WERI-Rb-1 (cell line): ENCODE data around the gene ANKRD50.

Experiments used
- DNase-seq: peaks from one replicate; pipeline ENCODE4 v3.0.0-alpha.2; 2020
- H3K27ac ChIP-seq: fragments of 250-450 bp; sonication (Bioruptor Pico); 2 replicates; pipeline ENCODE4 v1.5.1; 2020; ENCODE audit warnings: mild to moderate bottlenecking, moderate library complexity
- H3K27me3 ChIP-seq: fragments of 250-450 bp; sonication (Bioruptor Pico); 2 replicates; pipeline ENCODE4 v1.5.1; 2021; ENCODE audit warnings: mild to moderate bottlenecking, low read depth, moderate library complexity; ENCODE audit not compliant: insufficient read depth, severe bottlenecking
- H3K36me3 ChIP-seq: fragments of 250-450 bp; sonication (Bioruptor Pico); 2 replicates; pipeline ENCODE4 v1.5.1; 2020; ENCODE audit warnings: mild to moderate bottlenecking, moderate library complexity
- H3K4me3 ChIP-seq: 2 replicates; pipeline ENCODE4 v1.5.1; 2011; ENCODE audit warnings: low read depth, mild to moderate bottlenecking, control low read depth, low read length
- H3K9me3 ChIP-seq: fragments of 250-450 bp; sonication (Bioruptor Pico); 2 replicates; pipeline ENCODE4 v1.5.1; 2021; ENCODE audit warnings: mild to moderate bottlenecking, moderate library complexity; ENCODE audit not compliant: severe bottlenecking
- CTCF ChIP-seq: IDR thresholded peaks from 2 replicates; pipeline ENCODE4 v1.5.1; 2011; ENCODE audit warnings: low read depth, mild to moderate bottlenecking, control low read depth, inconsistent platforms, low read length

ANKRD50 gene

GRCh38 chr4:124712372-124713184, at the start of gene ANKRD50:
Gene ANKRD50, minus strand, starts transcription at chr4:124712732. Its CDS starts 2,221 bp downstream, at chr4:124710511.
- Histone ChIP-seq H3K9me3 (no peaks in the 10 kb centered on the region), H3K27ac (peak within 1 kb of the TSS; percentile 99), H3K27me3 (no peaks in the 10 kb centered on the region), H3K4me3 (peak within 1 kb of the TSS; percentile 69), H3K36me3 (peaks cover 20% of the 10 kb centered on the region)
- TF ChIP-seq CTCF: no peak
- DNase-seq: peak; percentile 98

GRCh38 chr4:124757126-124757525, 44.6 kb upstream of the ANKRD50 start:
- H3K36me3 ChIP-seq: no peaks in the 10 kb centered on the region
- DNase-seq: no peak
- H3K27ac ChIP-seq: no peak overlapping the region
- TF ChIP-seq CTCF: no peak
- H3K9me3 ChIP-seq: no peaks in the 10 kb centered on the region
- no peak overlapping the region for H3K4me3 ChIP-seq
- H3K27me3 ChIP-seq: no peaks in the 10 kb centered on the region

GRCh38 chr4:124754681-124755080, 42.1 kb upstream of the ANKRD50 start:
- H3K27me3 ChIP-seq: no peaks in the 10 kb centered on the region
- no peaks in the 10 kb centered on the region for H3K36me3 ChIP-seq
- no peak for DNase-seq
- no peak overlapping the region for H3K27ac ChIP-seq
- H3K9me3 ChIP-seq: no peaks in the 10 kb centered on the region
- no peak for TF ChIP-seq CTCF
- H3K4me3 ChIP-seq: no peak overlapping the region

- DNase-seq: no peak
- no peak for TF ChIP-seq CTCF
These were observed 41.5 kb upstream of the ANKRD50 start for GRCh38 chr4:124753941-124754581.

GRCh38 chr4:124749421-124749820, 36.9 kb upstream of the ANKRD50 start:
- Histone ChIP-seq H3K4me3 (no peak overlapping the region), H3K9me3 (no peaks in the 10 kb centered on the region), H3K36me3 (no peaks in the 10 kb centered on the region), H3K27ac (no peak overlapping the region), H3K27me3 (no peaks in the 10 kb centered on the region)
- TF ChIP-seq CTCF: no peak
- no peak for DNase-seq

More at GRCh38 chr4:124753941-124754581, 41.5 kb upstream of the ANKRD50 start:
- no peaks in the 10 kb centered on the region for H3K9me3 ChIP-seq
- H3K27ac ChIP-seq: no peak overlapping the region
- no peak overlapping the region for H3K4me3 ChIP-seq
- no peaks in the 10 kb centered on the region for H3K36me3 ChIP-seq
- H3K27me3 ChIP-seq: no peaks in the 10 kb centered on the region
